Ecto neural progenitor cell (in vitro differentiated cells): Measurements from ENCODE around the gene MYD88.
"Not testable (repeated sequence)": the region's sequence is repeated elsewhere in the genome, so short reads cannot be mapped to it uniquely, and the experiment has no call there.

Source experiments
- DNase-seq: peaks from one replicate; pipeline ENCODE4 v3.0.0-alpha.2; 2018; ENCODE audit warnings: low spot score

The MYD88 gene

DNA sequence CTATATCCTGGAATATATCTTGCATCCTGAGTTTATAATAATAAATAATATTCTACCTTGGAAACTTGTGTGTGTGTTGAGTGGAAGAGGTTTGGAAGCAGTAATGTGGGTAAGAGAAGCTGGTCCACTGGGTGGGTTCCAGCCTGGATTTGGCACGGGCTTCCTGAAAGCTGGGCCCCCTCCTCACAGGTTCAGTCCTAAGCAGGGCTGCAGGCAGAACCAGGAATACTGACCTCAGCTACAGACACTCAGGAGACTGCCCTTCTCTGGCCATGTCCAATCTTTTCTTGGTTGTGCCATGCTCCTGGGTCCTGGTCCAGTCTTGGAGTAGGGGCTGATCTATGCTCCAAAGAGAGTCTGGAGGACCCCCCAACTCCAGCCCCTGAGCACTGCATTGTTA is 4.5 kb downstream of the MYD88 start:
- DNase-seq: peak; percentile 20

DNA sequence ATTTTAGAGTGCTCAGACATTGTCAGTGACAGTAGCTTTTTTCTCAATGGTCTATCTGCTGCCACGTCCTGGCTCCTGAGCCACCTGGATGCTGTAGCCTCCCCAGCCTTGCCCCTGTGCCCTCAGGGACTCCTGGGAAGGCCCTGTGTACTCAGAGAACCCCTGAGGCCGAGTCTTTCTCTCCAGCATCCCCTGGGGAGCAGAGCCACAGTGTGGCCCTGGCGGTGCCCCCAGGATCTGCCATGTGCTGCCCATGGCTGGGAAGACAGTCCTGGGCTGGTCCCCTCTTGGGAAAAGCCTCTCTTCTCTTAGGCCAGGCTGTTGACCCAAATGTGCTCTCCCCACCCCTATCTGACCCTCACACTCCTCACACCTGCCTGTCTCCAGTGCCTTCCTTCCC is 5.0 kb downstream of the MYD88 start:
- DNase-seq: peak; percentile 25

DNA sequence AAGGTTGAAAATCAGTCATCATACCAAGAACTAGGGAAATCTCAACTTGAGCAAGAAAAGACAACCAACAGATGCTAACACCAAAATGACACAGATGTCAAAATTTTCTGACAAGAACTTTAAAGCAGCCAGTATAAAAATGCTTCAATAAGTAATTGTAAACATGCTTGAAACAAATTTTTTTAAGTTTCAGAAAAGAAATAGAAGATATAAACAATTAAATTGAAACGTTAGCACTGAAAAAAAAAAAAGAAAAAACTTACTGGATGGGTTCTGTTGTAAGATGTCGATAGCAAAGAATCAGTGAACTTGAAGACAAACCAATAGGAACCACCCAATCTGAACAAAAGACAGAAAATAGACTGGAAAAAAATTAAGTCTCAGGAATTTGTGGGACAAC is 8.0 kb downstream of the MYD88 start:
- no peak for DNase-seq

DNA sequence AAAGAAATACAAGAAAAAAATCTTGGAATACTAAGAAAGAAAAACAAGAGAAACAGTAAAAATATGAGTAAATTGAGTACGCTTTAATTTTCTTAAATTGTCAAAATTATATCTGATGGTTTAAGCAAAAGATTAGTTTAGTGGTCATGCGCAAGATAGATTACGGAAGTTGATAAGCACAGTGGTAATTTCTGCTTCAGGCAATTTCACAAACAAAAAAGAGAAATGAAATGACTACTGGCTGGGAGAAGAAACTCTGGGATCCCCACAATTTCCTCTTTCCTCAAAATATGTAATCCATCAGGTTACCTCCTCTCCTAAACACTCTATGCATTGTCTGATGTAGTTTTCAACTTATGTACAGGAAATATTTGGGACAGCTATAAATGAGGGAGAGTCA is 9.0 kb downstream of the MYD88 start:
- DNase-seq: no peak

DNA sequence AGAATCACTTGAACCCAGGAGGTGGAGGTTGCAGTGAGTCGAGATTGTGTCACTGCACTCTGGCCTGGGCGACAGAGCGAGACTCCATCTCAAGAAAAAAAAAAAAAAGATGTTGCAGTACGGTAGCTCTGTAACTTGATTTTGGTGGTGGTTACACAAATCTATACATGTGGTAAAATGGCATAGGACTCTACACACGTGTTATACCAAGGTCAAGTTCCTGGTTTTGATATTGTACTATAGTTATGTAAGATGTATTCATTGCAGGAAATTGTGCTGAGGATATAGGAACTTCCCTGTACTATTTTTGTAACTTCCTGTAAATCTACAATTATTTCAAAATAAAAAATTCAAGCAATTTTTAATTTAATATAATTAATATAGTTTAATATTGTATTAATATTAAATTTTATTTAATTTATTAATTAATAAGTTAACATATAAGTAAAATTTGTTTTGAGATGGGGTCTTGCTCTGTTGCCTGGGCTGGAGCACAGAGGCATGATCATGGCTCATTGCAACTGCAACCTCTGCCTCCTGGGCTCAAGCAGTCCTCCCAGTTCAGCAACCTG is 9.9 kb downstream of the MYD88 start:
- DNase-seq: no peak

DNA sequence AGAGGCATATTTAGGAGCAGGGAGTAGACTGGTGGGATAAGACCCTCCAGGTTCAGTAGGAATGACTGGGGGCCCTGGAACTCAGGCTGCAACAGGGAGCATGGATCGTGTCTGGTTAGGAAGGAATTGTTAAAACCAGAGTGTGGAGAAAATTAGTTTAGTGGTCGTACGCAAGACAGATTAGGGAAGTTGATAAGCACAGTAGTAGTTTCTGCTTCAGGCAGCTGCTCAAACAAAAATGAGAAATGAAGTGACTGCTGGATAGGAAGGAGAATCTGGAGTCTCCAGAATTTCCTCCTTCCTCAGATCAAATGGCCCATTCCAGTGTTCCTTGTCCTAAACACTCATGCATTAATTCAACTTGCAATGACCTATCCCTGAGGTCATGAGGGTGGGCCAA is 11.2 kb downstream of the MYD88 start:
- no peak for DNase-seq

DNA sequence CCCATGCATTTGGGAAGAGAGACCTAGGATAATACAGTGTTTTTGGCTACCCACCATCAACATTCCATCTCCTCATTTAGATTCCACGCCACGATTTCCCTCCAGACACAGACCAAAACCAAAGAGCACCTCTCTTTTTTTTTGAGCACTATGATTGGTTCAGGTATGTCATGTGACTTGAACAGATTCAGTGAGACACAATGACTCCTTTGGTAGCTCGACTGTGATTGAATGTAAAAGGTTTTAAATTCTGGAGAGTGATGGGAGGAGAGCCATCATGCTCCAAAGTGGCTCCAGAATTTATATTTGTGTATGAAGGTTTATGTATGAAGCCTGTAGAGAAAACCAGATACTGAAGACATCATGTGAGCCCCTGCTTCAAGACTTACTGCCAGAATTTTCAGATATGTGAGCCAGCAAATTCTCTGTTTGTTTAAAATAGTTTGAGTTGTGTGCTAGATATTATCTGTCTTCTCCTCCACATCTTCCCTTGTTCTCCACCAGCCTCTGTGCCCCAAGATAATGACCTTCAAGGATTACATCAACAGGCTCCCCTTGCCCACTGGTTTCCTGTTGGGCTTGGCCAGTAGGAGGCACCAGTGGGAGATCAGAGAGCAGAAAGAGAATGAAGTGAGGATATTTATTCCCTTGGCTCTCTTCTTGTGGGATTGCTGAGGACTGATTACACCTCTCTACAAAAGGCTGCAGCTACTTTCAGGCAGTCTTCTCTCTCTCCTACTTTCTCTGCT is 12.5 kb downstream of the MYD88 start:
- peak; percentile 21 for DNase-seq

DNA sequence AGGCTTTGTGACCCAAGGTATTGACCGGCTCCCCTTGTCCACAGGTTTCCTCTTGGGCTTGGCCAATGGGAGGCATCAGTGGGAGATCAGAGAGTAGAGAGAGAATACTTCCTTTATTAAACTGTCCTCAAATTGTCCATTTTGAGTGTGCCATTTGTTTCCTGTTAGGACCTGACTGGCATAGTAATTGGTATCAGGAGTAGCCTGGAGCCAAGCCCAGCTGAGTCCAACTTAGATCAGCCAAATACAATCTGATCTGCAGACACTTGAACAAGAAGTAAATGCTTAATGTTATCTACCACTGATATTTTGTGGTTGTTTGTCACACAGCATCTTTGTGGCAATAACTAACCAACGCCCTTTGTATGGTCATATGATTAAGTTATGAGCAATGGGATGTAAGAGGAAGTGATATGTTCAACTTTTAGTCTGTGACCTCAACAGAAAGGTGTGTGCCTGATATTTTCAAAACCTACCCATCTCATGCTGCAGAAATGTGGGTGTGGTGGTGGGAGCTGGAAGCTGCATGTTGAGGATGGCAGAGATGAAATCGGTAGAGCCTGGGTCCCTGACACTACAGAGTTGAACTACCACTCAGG is 13.3 kb downstream of the MYD88 start:
- DNase-seq: no peak

DNA sequence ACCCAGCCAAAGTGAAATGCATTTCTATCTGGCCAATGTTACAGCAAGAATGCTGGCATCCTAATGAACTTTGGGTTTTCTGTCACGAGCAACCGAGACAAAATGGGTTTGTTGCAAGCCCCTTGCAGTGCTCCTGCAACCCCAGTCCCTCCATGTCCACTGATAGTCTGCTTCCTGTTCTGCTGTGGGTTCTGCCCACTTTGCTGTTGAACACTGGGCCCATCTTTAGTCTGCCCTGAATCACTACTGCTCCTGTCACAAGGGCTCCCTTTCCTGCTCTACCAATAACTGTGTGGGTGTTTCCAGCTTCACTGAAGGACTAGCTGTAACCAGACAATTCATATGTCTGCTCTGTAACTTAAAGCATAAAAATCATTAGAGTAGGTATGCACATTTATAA is 14.1 kb downstream of the MYD88 start:
- DNase-seq: peak; percentile 16

DNA sequence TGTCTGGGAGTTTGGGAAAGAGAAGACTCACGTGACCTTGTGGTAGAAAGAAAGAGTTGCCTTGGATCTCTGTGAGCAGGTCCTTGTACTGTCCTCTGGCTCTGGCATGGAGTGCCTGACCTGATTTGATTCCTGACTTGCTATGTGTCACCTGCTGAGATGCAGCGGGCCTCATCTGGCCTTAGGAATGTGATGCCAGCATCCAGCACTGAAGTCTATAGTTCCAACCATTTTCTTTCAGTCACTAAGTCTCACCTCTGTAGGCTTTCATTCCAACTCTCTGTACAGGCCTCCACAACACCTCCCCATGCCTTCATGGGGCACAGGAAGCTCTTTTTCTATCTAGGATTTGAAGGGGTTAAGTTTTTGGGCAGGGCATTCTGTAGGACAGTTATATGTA is 14.8 kb downstream of the MYD88 start:
- peak; percentile 30 for DNase-seq

DNA sequence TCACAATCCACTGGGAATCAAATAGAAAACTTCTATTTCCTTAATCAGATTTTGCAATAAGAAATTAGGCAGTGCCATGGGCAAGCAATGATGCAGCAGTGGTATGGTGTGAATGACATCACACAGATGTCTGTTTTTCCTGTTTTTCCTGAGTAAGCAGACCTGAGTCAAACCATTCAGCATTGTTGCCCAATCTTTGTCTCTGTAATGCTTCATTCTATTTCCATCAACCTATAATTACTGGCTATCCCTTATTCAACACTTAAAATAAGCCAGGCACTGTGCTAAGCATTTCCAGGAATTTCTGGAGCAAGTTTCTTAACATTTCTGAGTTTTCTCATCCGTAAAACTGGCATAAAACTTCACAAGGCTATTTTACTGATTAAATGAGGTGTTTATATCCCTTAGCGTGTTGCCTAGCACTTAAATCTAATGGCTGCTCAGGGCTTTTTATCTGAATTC is 15.6 kb downstream of the MYD88 start:
- no peak for DNase-seq

DNA sequence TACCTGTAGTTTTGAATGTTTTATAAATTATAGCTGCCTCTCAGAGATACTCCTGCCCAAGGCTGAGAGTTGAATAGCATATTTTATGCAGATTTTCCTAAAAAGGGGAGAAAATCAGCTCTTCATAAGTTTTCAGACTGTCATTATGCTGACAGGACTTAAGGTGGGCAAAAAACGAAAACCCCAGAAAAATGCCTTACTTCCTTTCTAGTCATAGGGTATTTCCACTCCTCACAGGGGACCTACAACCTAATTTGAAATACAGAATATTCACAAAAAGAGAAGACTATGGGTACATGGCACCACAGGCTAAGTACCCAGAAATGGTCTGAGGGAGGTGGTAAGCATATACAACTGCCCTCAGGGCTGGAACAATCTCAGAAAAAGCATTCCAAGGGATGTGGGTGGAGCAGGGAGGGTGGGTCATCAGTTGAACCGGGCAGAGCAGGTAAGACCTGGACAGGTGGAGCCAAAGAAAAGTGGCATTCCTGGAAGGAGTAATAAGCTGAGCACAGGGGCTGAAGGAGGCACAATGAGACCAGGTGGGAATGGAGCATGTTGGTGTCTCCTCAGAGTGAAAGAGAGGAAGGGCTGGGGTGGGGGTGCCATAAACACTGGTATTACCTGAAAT is 16.3 kb downstream of the MYD88 start:
- DNase-seq: peak; percentile 19

DNA sequence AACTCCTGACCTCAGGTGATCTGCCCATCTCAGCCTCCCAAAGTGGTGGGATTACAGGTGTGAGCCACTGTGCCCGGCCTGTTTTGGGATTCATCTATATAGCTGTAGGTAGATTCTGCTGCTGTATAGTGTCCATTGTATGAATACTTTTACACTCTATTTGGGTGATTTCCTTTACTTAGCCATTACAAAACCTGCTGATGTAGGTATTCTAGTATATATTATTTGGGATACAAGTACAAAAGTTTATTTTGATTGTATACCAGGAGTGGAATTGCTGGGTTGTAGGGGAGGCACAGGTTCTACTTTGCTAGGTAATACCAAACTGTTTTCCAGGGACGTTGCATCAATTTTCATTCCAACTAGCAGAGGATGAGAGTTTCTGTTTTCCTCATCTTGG is 17.4 kb downstream of the MYD88 start:
- no peak for DNase-seq

DNA sequence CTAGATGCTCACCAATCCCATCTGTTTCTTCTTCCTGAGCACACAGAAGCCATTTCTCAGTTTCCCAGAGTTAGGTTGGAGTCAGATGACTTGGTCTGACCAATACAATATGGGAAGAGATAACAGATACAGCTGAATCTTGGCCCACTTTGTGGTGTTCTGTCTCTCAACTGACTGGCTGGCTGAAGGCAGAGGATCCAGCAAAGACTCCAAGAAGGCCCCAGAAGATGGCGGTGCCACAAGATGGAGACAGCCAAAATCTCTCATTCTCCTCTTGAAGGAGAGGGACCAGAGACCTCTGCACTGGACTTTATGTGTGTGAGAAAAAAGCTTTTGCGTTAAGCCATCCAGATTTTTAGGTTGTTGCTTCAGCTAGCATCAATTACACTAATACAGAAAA is 18.7 kb downstream of the MYD88 start:
- no peak for DNase-seq

DNA sequence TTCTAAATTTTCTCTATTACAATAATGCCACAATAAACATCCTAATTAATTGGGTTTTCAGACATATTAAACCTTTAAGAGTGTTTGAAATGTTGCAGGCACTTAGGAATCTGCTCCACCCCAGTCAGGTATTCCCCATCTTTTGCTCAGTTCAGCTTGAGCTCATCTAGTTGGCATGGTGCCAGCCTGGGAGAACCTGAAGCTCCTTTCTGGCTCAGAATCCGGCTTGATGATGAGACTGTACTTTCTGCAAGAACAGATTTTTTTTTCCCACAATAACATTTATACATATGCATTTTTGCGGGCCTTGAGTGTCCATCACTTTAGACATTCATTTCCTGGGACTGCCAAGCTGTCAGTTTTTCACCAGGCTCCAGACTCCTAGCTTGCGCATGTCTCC is 19.1 kb downstream of the MYD88 start:
- no peak for DNase-seq

DNA sequence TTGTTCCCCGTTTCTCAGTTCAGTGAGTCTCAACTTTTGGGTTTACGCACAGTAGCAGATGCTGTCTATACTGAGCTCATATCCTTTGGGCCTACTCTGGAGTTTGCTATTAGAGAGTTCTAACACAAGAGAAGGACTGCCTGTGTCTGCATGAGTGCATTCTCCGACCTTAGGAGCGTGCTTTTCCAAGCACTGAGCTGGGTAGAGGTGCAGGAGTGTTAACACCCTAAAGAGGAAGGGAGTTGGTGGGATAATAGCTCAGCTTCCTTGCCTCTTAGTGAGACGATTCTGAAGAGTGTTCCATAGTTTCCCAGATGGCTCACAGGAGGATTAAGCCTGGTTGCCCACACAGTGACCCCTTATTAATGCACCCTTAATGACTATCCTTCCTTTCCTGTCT is 20.0 kb downstream of the MYD88 start:
- no peak for DNase-seq

DNA sequence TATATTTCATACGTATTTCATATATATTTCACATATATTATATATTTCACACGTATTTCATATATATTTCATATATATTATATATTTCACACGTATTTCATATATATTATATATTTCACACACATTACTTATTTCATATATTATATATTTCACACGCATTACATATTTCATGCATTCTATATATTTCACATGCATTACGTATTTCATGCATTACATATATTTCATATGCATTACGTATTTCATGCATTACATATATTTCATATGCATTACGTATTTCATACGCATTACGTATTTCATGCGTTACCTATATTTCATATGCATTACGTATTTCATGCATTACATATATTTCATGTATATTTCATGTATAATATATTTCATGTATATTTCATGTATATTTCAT is 22.2 kb downstream of the MYD88 start:
- DNase-seq: not testable (repeated sequence)

DNA sequence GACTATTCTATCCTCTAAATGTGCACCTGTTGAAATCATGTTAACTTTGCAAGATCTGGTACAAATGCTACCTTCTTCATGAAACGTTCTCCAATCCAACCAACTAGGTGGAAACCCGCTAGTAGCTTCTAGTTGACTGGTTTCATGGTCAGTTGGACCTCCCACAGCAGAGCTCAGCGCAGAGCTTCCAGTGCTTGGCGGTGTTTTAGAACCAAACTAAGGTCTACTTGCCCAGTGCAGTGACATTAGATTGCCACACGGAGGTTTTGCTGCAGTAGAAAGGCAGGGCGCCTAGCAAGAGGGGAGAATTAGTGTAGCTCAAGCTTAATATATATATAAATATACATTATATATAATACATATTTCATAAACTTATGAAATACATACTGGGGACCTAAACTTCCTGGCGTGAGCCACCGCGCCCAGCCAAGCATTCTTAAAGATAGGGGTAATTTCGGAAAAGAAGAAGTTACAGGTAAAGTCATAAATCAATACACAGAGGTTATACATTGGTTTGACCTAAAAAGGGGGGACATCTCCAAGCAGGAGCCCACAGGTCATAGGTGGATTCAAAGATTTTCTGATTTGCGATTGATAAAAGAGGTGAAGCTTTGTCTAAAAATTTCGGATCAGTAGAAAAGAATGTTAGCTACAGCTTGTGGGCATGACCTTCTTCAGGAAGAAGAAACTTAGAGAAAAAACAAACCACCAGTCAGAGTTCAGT is 24.8 kb downstream of the MYD88 start:
- DNase-seq: no peak

DNA sequence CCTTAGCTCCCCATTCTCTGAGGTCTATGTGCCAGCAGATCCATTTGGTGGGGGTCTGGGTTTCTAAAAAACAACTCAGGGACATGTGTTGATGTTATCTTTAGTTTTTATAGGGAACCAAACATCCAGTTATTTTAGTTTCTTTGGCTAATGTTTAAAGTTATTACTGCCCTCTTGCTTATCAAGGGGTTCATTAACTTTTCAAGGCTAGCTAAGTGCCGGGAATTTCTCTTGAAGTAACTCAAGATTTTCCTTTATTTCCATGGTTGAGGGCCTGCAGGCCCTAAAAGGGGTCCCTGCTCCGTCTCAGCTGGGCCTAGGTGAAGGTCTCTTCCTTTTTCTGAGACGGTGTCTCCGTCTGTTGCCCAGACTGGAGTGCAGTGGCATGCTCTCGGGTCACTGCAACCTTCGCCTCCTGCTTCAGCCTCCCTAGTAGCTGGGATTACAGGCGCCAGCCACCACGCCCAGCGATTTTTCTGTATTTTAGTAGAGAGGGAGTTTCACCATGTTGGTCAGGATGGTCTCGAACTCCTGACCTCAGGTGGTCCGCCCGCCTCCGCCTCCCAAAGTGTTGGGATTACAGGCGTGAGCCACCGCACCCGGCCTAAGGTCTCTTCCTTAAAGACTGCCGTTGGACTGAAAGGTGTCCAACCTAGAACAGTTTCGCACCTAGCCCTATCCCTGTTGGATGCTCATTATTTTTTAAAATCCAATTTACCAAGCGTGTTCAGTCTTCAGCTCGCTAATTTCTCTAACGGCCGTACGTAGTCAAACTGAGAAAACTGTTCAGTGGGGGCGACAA is 25.6 kb downstream of the MYD88 start:
- no peak for DNase-seq

DNA sequence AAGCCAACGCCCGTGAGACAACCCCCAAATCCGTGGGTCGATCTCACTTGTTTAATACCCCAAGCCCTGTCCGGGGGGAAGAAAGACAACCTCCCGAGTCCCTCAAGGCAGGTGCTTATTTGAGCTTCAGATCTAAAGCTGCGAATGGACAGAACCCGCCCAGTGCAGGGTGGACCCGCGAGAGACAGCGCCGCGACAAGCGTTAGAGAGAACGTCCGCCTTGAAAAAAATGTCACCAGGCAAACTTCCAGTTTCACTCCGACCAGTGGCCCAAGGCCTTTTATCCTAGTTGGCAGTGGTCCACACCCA is 26.1 kb downstream of the MYD88 start:
- DNase-seq: no peak

DNA sequence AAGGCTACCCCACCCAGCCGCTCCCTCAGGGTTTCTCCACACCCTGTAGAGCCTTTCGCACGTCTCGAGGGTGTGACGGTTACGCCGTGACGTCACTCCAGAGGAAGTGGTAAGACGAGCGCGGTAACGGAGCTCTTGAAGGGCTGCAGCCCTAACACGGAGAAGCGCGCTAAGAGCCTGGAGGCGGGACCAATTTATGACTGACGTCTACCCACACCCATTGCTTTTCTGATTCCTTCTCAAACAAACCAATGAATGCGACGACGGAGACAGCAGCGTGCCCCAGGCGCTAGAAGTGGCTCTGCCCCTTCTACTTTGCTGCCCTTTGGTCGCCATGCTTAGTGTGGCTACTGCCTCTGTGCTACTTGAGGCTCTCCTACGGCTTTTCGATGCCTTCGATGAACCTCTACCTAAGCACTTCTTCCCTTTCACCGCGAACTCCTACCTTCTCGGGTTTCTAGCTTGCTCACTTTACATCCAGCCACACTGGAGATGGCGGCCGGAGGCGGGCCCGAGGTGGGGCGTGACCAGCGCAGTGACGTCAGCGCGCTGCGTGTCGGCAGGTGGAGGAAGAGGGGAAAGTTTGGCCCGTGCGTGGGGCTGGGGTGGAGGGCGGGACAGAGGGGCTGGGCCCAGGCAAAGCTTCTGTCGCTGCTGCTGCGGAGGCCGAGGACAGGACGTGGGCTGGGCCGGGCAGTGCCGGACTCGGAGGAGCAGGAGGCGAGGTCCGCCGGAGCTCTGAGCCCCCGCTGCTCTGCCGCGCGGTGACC is 26.7 kb downstream of the MYD88 start, which contains the start of gene OXSR1:
TSS of gene OXSR1 (plus strand) at position 586 of the 770 bp plus-strand sequence. CDS start 340 bp downstream, outside the sequence.
- peak; percentile 97 for DNase-seq
